Measurements from ENCODE around the gene STAC3.
A peak's percentile ranks its signal among the peaks of the same experiment; 100 is the strongest.

Gene STAC3

GRCh38 chr12:57220770-57221168 lies 30.2 kb downstream of the STAC3 start (continued):
- TF ChIP-seq, protein P1, sequence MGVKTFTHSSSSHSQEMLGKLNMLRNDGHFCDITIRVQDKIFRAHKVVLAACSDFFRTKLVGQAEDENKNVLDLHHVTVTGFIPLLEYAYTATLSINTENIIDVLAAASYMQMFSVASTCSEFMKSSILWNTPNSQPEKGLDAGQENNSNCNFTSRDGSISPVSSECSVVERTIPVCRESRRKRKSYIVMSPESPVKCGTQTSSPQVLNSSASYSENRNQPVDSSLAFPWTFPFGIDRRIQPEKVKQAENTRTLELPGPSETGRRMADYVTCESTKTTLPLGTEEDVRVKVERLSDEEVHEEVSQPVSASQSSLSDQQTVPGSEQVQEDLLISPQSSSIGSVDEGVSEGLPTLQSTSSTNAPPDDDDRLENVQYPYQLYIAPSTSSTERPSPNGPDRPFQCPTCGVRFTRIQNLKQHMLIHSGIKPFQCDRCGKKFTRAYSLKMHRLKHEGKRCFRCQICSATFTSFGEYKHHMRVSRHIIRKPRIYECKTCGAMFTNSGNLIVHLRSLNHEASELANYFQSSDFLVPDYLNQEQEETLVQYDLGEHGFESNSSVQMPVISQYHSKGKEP (tag by site-specific recombination; IDR thresholded peaks at IDR 0.05), result no peak
- TF ChIP-seq ZNF645 (tag by site-specific recombination; IDR thresholded peaks at IDR 0.05), result no peak
- peak; percentile 56; the same call in 1 of the 2 replicates for TF ChIP-seq ZBTB20 (tag by site-specific recombination; IDR thresholded peaks at IDR 0.05)
- peak; percentile 57; the same call in 1 of the 2 replicates for TF ChIP-seq PATZ1 (tag by site-specific recombination; IDR thresholded peaks at IDR 0.05)
- no peak for TF ChIP-seq YY1 (tag by site-specific recombination; IDR thresholded peaks at IDR 0.05)
- no peak for TF ChIP-seq GLI2 (tag by site-specific recombination; IDR thresholded peaks at IDR 0.05; ENCODE audit: borderline replicate concordance, low read depth)
- no peak for TF ChIP-seq ZNF776 (tag by site-specific recombination; IDR thresholded peaks at IDR 0.05; ENCODE audit: borderline replicate concordance)

- Histone ChIP-seq H3K36me3 (ENCODE audit: control insufficient read depth in 2 of 2, insufficient read depth in 1 of 2, low read length in 2 of 2) (no peaks in the 10 kb centered on the region), H3K4me1 (ENCODE audit: control insufficient read depth, insufficient read depth, low read length) (no peaks in the 10 kb centered on the region; the same call in 1 of the 2 replicates), H3K9me3 (ENCODE audit: control insufficient read depth, insufficient read depth, low read depth, low read length) (no peaks in the 10 kb centered on the region), H3K4me3 (ENCODE audit: low read depth, low read length) (no peak overlapping the region), H3K27ac (ENCODE audit: extremely low read depth, low read depth, low read length) (no peak overlapping the region)
- CTCF ChIA-PET, result interaction anchor here (8.8 kb wide), 1 partner anchor 17 kb away, joined by 628 read pairs; the partner anchor contains the start of gene SHMT2
- POLR2A ChIA-PET, result interaction anchor here (4.8 kb wide), 1 partner anchor 10 kb away, joined by 44 read pairs; the partner anchor contains the start of gene SHMT2
- 0 out of 2 replicates have a peak, but pooled peaks have one; percentile 14 for TF ChIP-seq KLF8 (tag by site-specific recombination; IDR thresholded peaks at IDR 0.05)
- TF ChIP-seq BCL11B (tag by site-specific recombination; IDR thresholded peaks at IDR 0.05; ENCODE audit: low read depth), result no peak
- TF ChIP-seq EGR2 (tag by site-specific recombination; IDR thresholded peaks at IDR 0.05; ENCODE audit: low read depth), result peak; percentile 53; the same call in 1 of the 2 replicates
- TF ChIP-seq, protein P2, sequence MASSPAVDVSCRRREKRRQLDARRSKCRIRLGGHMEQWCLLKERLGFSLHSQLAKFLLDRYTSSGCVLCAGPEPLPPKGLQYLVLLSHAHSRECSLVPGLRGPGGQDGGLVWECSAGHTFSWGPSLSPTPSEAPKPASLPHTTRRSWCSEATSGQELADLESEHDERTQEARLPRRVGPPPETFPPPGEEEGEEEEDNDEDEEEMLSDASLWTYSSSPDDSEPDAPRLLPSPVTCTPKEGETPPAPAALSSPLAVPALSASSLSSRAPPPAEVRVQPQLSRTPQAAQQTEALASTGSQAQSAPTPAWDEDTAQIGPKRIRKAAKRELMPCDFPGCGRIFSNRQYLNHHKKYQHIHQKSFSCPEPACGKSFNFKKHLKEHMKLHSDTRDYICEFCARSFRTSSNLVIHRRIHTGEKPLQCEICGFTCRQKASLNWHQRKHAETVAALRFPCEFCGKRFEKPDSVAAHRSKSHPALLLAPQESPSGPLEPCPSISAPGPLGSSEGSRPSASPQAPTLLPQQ (tag by site-specific recombination; IDR thresholded peaks at IDR 0.05), result no peak
- TF ChIP-seq ZNF211 (tag by site-specific recombination; IDR thresholded peaks at IDR 0.05; ENCODE audit: low read depth), result no peak
- TF ChIP-seq ZNF48 (tag by site-specific recombination; IDR thresholded peaks at IDR 0.05), result no peak
- no peak for TF ChIP-seq ZNF837 (tag by site-specific recombination; IDR thresholded peaks at IDR 0.05)
- TF ChIP-seq, protein P3, sequence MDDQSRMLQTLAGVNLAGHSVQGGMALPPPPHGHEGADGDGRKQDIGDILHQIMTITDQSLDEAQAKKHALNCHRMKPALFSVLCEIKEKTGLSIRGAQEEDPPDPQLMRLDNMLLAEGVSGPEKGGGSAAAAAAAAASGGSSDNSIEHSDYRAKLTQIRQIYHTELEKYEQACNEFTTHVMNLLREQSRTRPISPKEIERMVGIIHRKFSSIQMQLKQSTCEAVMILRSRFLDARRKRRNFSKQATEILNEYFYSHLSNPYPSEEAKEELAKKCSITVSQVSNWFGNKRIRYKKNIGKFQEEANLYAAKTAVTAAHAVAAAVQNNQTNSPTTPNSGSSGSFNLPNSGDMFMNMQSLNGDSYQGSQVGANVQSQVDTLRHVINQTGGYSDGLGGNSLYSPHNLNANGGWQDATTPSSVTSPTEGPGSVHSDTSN (CRISPR knock-in tag; IDR thresholded peaks at IDR 0.05), result no peak
- TF ChIP-seq ZNF398 (tag by site-specific recombination; IDR thresholded peaks at IDR 0.05), result peak; percentile 91
- TF ChIP-seq ZNF148 (tag by site-specific recombination; IDR thresholded peaks at IDR 0.05; ENCODE audit: borderline replicate concordance), result no peak
- no peak for TF ChIP-seq ZNF146 (tag by site-specific recombination; IDR thresholded peaks at IDR 0.05)
- no peak for TF ChIP-seq ZNF677 (tag by site-specific recombination; IDR thresholded peaks at IDR 0.05)
- TF ChIP-seq ZNF600 (tag by site-specific recombination; IDR thresholded peaks at IDR 0.05), result no peak; the same call in 1 of the 2 replicates
- TF ChIP-seq ZNF404 (tag by site-specific recombination; IDR thresholded peaks at IDR 0.05), result no peak
- TF ChIP-seq MZF1 (tag by site-specific recombination; IDR thresholded peaks at IDR 0.05; ENCODE audit: borderline replicate concordance), result no peak
These were observed 30.8 kb downstream of the STAC3 start for GRCh38 chr12:57219993-57220754.

All from HEK293 (cell line).